ENCODE data around the gene SPECC1.
A peak's percentile ranks its signal among the peaks of the same experiment; 100 is the strongest.
"Not testable (repeated sequence)": the region's sequence is repeated elsewhere in the genome, so short reads cannot be mapped to it uniquely, and the experiment has no call there.

Gene SPECC1

GRCh38 chr17:20253323-20253722 lies 244.2 kb downstream of the SPECC1 start:
- DNase-seq = no peak

GRCh38 chr17:20254541-20254940 lies 245.4 kb downstream of the SPECC1 start:
- no peak for DNase-seq

- no peak for DNase-seq
Measured at GRCh38 chr17:20256144-20256543, 247.0 kb downstream of the SPECC1 start.

- DNase-seq = no peak
Measured at GRCh38 chr17:20257008-20257407, 247.8 kb downstream of the SPECC1 start.

- no peak for DNase-seq
Measured at GRCh38 chr17:20257798-20258197, 248.6 kb downstream of the SPECC1 start.

GRCh38 chr17:20259668-20260067 lies 250.5 kb downstream of the SPECC1 start:
- no peak for DNase-seq

GRCh38 chr17:20260268-20260667 lies 251.1 kb downstream of the SPECC1 start:
- DNase-seq = no peak

- DNase-seq = no peak
Measured at GRCh38 chr17:20262226-20263114, 253.3 kb downstream of the SPECC1 start.

GRCh38 chr17:20263115-20263433 lies 253.9 kb downstream of the SPECC1 start:
- DNase-seq = not testable (repeated sequence)

GRCh38 chr17:20263595-20263994 lies 254.4 kb downstream of the SPECC1 start:
- DNase-seq = no peak

- DNase-seq = no peak
Measured at GRCh38 chr17:20264996-20265395, 255.8 kb downstream of the SPECC1 start.

- no peak for DNase-seq
Measured at GRCh38 chr17:20266806-20267458, 257.8 kb downstream of the SPECC1 start.

- DNase-seq = peak; percentile 26 to 54
Measured at GRCh38 chr17:20267459-20267842, 258.3 kb downstream of the SPECC1 start.

GRCh38 chr17:20270369-20270768 lies 261.2 kb downstream of the SPECC1 start:
- no peak for DNase-seq

GRCh38 chr17:20271011-20271610 lies 262.0 kb downstream of the SPECC1 start:
- DNase-seq = no peak

GRCh38 chr17:20273741-20274500 lies 264.8 kb downstream of the SPECC1 start:
- DNase-seq = no peak

GRCh38 chr17:20275653-20276052 lies 266.5 kb downstream of the SPECC1 start:
- no peak for DNase-seq

- no peak for DNase-seq
Measured at GRCh38 chr17:20276421-20276820, 267.3 kb downstream of the SPECC1 start.

- DNase-seq = no peak
Measured at GRCh38 chr17:20278805-20279204, 269.6 kb downstream of the SPECC1 start.

GRCh38 chr17:20279631-20280030 lies 270.5 kb downstream of the SPECC1 start:
- DNase-seq = no peak

- no peak for DNase-seq
Measured at GRCh38 chr17:20280051-20280450, 270.9 kb downstream of the SPECC1 start.

GRCh38 chr17:20280851-20281250 lies 271.7 kb downstream of the SPECC1 start:
- DNase-seq = peak in 1 of 2 donors; percentile 53

GRCh38 chr17:20281860-20282259 lies 272.7 kb downstream of the SPECC1 start:
- peak in 1 of 2 donors; percentile 54 for DNase-seq

All from CD4-positive, alpha-beta T cell treated with Interferon alpha-2 for 1 hour (primary cell).